Measurements from ENCODE around the gene LSAMP. TPM values are rescaled to one million over a fixed set of nuclear protein-coding genes. Genes with fewer than 3 reads are reported as not detected.
A peak's percentile ranks its signal among the peaks of the same experiment; 100 is the strongest.

Gene LSAMP
- total RNA-seq, 1 experiment from 2014 or later = 10.1 TPM

DNA sequence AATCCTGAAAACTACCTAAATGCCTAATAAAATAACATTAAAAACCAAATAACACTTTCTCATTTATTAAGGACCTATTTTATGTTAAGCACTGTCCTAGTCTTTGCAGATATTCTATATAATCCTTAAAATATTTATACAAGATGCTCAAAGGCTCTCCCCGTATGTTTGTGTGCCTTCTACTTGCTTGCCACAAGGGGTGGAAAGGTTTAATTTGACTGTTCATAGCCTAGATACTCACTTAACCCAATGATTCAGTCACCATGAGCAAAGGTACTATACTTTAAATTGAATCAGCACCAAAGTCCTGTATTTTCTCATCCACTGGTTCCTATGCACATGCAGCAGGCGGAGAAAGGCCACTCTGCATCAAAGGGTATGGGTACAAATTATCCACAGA, 32.0 kb downstream of the LSAMP start:
- H3K27me3 ChIP-seq (replicated peaks; ENCODE audit: insufficient read depth, low read depth, low read length, poor library complexity) = no peaks in the 10 kb centered on the region
- no peaks in the 10 kb centered on the region for H3K9me3 ChIP-seq (ENCODE audit: low read depth, low read length, poor library complexity, severe bottlenecking)
- no peak overlapping the region for H3K27ac ChIP-seq (ENCODE audit: low read depth, low read length, poor library complexity, severe bottlenecking)
- H3K4me1 ChIP-seq (ENCODE audit: insufficient read depth, low read length, poor library complexity, severe bottlenecking) = peaks cover 4% of the 10 kb centered on the region
- POLR2A ChIA-PET (ENCODE audit: low non-redundant PET) = no interaction called here
- CTCF ChIA-PET = no interaction called here
- TF ChIP-seq, protein P1, sequence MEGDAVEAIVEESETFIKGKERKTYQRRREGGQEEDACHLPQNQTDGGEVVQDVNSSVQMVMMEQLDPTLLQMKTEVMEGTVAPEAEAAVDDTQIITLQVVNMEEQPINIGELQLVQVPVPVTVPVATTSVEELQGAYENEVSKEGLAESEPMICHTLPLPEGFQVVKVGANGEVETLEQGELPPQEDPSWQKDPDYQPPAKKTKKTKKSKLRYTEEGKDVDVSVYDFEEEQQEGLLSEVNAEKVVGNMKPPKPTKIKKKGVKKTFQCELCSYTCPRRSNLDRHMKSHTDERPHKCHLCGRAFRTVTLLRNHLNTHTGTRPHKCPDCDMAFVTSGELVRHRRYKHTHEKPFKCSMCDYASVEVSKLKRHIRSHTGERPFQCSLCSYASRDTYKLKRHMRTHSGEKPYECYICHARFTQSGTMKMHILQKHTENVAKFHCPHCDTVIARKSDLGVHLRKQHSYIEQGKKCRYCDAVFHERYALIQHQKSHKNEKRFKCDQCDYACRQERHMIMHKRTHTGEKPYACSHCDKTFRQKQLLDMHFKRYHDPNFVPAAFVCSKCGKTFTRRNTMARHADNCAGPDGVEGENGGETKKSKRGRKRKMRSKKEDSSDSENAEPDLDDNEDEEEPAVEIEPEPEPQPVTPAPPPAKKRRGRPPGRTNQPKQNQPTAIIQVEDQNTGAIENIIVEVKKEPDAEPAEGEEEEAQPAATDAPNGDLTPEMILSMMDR (conservative IDR thresholded peaks at IDR 0.05; ENCODE audit: low read depth, low read length) = 0 out of 2 replicates have a peak, but pooled peaks have one; percentile 24
- no peak for TF ChIP-seq EZH2 (IDR thresholded peaks at IDR 0.05; ENCODE audit: borderline replicate concordance, low read depth, low read length, poor library complexity, severe bottlenecking)
- DNase-seq (ENCODE audit: low spot score) = peak; percentile 7
- H3K4me3 ChIP-seq (ENCODE audit: low read depth, low read length, poor library complexity, severe bottlenecking) = no peak overlapping the region
- intact Hi-C loops (cut with micrococcal nuclease; ENCODE audit: unreplicated experiment) = no loop called here
- BruUV-seq (replicated peaks) = no TSS peak
- H3K36me3 ChIP-seq (ENCODE audit: insufficient read depth, low read length, poor library complexity, severe bottlenecking) = no peaks in the 10 kb centered on the region

DNA sequence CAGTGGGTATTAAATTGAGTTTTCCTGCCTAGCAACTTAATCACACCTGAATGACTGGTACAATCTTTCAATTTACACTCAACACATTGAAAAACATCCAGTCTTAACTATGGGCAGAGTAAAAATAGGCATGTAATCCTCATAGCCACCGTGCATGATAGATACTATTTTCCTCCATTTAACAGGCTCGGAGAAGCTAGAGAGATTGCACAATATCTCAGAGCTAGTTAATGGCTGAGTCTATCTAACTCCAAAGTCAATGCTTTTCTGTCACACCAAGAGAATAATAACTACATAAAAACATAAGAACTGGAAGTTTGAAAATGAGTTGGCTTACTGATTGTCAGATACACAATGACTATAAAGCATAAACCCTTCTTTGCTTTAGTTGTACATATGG, 36.8 kb downstream of the LSAMP start:
- Histone ChIP-seq H3K4me1 (ENCODE audit: insufficient read depth, low read length, poor library complexity, severe bottlenecking) (peaks cover 6% of the 10 kb centered on the region), H3K36me3 (ENCODE audit: insufficient read depth, low read length, poor library complexity, severe bottlenecking) (no peaks in the 10 kb centered on the region), H3K4me3 (ENCODE audit: low read depth, low read length, poor library complexity, severe bottlenecking) (no peak overlapping the region), H3K27me3 (replicated peaks; ENCODE audit: insufficient read depth, low read depth, low read length, poor library complexity) (no peaks in the 10 kb centered on the region), H3K9me3 (ENCODE audit: low read depth, low read length, poor library complexity, severe bottlenecking) (no peaks in the 10 kb centered on the region), H3K27ac (ENCODE audit: low read depth, low read length, poor library complexity, severe bottlenecking) (no peak overlapping the region)
- intact Hi-C loops (cut with micrococcal nuclease; ENCODE audit: unreplicated experiment) = no loop called here
- DNase-seq (ENCODE audit: low spot score) = no peak
- BruUV-seq (replicated peaks) = no TSS peak
- ChIA-PET POLR2A (ENCODE audit: low non-redundant PET) (interaction anchor here (0.6 kb wide), 1 partner anchor 66 kb away, joined by 3 read pairs; no protein-coding TSS in a partner anchor), CTCF (no interaction called here)
- TF ChIP-seq, protein P1 (conservative IDR thresholded peaks at IDR 0.05; ENCODE audit: low read depth, low read length) = no peak
- no peak for TF ChIP-seq EZH2 (IDR thresholded peaks at IDR 0.05; ENCODE audit: borderline replicate concordance, low read depth, low read length, poor library complexity, severe bottlenecking)

DNA sequence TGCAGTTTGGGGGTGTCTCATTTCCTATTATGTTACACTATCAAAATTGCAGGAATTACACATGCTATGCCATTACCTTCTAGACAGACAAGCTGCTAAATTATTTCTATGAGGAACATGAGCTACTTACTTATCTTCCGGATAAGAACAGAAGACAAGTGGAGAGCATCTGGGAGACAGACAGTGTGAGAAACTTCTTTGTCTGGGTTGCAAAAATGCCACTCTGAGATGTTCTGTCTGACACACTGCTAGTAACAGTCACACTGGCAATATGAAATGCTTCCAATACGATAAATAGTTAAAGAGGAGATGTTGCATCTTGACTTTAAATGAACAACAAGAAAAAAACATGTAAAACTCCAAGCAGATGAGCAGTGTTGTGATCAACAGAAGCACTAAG, 40.1 kb downstream of the LSAMP start:
- Histone ChIP-seq H3K36me3 (ENCODE audit: insufficient read depth, low read length, poor library complexity, severe bottlenecking) (no peaks in the 10 kb centered on the region), H3K4me1 (ENCODE audit: insufficient read depth, low read length, poor library complexity, severe bottlenecking) (peaks cover 6% of the 10 kb centered on the region), H3K27ac (ENCODE audit: low read depth, low read length, poor library complexity, severe bottlenecking) (no peak overlapping the region), H3K4me3 (ENCODE audit: low read depth, low read length, poor library complexity, severe bottlenecking) (no peak overlapping the region), H3K9me3 (ENCODE audit: low read depth, low read length, poor library complexity, severe bottlenecking) (no peaks in the 10 kb centered on the region), H3K27me3 (replicated peaks; ENCODE audit: insufficient read depth, low read depth, low read length, poor library complexity) (no peaks in the 10 kb centered on the region)
- POLR2A ChIA-PET (ENCODE audit: low non-redundant PET) = no interaction called here
- no peak for DNase-seq (ENCODE audit: low spot score)
- CTCF ChIA-PET = no interaction called here
- TF ChIP-seq EZH2 (IDR thresholded peaks at IDR 0.05; ENCODE audit: borderline replicate concordance, low read depth, low read length, poor library complexity, severe bottlenecking) = no peak
- TF ChIP-seq, protein P1 (conservative IDR thresholded peaks at IDR 0.05; ENCODE audit: low read depth, low read length) = no peak
- no TSS peak for BruUV-seq (replicated peaks)
- intact Hi-C loops (cut with micrococcal nuclease; ENCODE audit: unreplicated experiment) = no loop called here

Data from A673 (cell line).